H1 (cell line): ENCODE results near the gene SLC66A2. TPM values are rescaled to one million over a fixed set of nuclear protein-coding genes. Genes with fewer than 3 reads are reported as not detected.

Source experiments
- CTCF ChIA-PET: fragments of 300-600 bp; sonication (Branson Sonifier 250); formaldehyde crosslinking; loops from one replicate; lab custom pipeline; 2021; ENCODE audit not compliant: partially characterized antibody; lab: Charles Lee
- POLR2A ChIA-PET: fragments of 300-600 bp; sonication (Branson Sonifier 250); formaldehyde crosslinking; loops from one replicate; lab custom pipeline; 2021; ENCODE audit warnings: inconsistent platforms; ENCODE audit not compliant: partially characterized antibody; lab: Charles Lee
- DNase-seq, 2 experiments: peaks; one replicate each; pipeline versions ENCODE4 v3.0.0 to v3.0.0-alpha.2; 2010 to 2022; ENCODE audit warnings: low spot score in 2 of 2, low read depth in 1 of 2, mixed read lengths in 1 of 2
- FAIRE-seq: peaks from 2 replicates; lab custom pipeline; 2011; peaks lifted over from hg19 to GRCh38; lab: Jason Lieb, UNC
- H2AFZ ChIP-seq: 2 replicates; pipeline ENCODE4 v1.8.1; 2012; ENCODE audit warnings: low read length, inconsistent platforms
- H2AK5ac ChIP-seq: 2 replicates; pipeline ENCODE4 v1.6.1; 2013; ENCODE audit warnings: low read depth, low read length
- H2BK120ac ChIP-seq: replicated peaks from 2 replicates; pipeline ENCODE3; 2013; ENCODE audit warnings: low read depth, low read length, inconsistent platforms
- H2BK12ac ChIP-seq: 2 replicates; pipeline ENCODE4 v1.6.1; 2013; ENCODE audit warnings: low read depth, low read length
- H2BK15ac ChIP-seq: 2 replicates; pipeline ENCODE4 v1.6.1; 2013; ENCODE audit warnings: low read length
- H2BK20ac ChIP-seq: 2 replicates; pipeline ENCODE4 v1.6.1; 2013; ENCODE audit warnings: low read length
- H2BK5ac ChIP-seq: 2 replicates; pipeline ENCODE4 v1.6.1; 2013; ENCODE audit warnings: low read depth, low read length
- H3K14ac ChIP-seq: 2 replicates; pipeline ENCODE4 v1.6.1; 2013; ENCODE audit warnings: inconsistent platforms; ENCODE audit not compliant: insufficient read length
- H3K18ac ChIP-seq: 2 replicates; pipeline ENCODE4 v1.6.1; 2013; ENCODE audit warnings: low read length; ENCODE audit errors: extremely low read depth
- H3K23ac ChIP-seq: 2 replicates; pipeline ENCODE4 v1.6.1; 2013; ENCODE audit warnings: inconsistent platforms; ENCODE audit not compliant: insufficient read length
- H3K23me2 ChIP-seq: 2 replicates; pipeline ENCODE4 v1.6.1; 2013; ENCODE audit warnings: low read depth, low read length
- H3K27ac ChIP-seq: 2 replicates; pipeline ENCODE4 v1.6.1; 2011; ENCODE audit warnings: low read depth, low read length, inconsistent platforms
- H3K27me3 ChIP-seq, 4 experiments: replicated peaks in 1 of 4; 1 replicate in 1 of 4; 2 replicates in 3 of 4; pipeline versions ENCODE4 v1.6.1 to v1.8.1; 2011 to 2013; ENCODE audit warnings: low read length in 3 of 4, mild to moderate bottlenecking in 3 of 4, inconsistent platforms in 2 of 4, mixed read lengths in 2 of 4, moderate library complexity in 1 of 4; ENCODE audit not compliant: control insufficient read depth in 3 of 4, insufficient read depth in 3 of 4; ENCODE audit errors: extremely low read depth in 1 of 4
- H3K36me3 ChIP-seq, 4 experiments: 2 replicates each; pipeline versions ENCODE4 v1.6.1 to v1.8.1; 2011 to 2013; ENCODE audit warnings: mild to moderate bottlenecking in 4 of 4, low read length in 3 of 4, moderate library complexity in 2 of 4, control low read depth in 1 of 4, inconsistent platforms in 1 of 4; ENCODE audit not compliant: insufficient read depth in 4 of 4, control insufficient read depth in 2 of 4
- H3K4ac ChIP-seq: replicated peaks from 2 replicates; pipeline ENCODE3; 2013; ENCODE audit warnings: low read length, low read depth, mixed read lengths, inconsistent platforms; ENCODE audit not compliant: insufficient read length
- H3K4me1 ChIP-seq, 4 experiments: replicated peaks in 1 of 4; 1 replicate in 1 of 4; 2 replicates in 3 of 4; pipeline versions ENCODE4 v1.6.1 to v1.8.1; 2011 to 2013; ENCODE audit warnings: low read length in 3 of 4, inconsistent platforms in 2 of 4, mixed read lengths in 1 of 4; ENCODE audit not compliant: insufficient read depth in 4 of 4, control insufficient read depth in 3 of 4
- H3K4me2 ChIP-seq, 2 experiments: 2 replicates each; pipeline versions ENCODE4 v1.6.1 to v1.8.1; 2011 to 2013; ENCODE audit warnings: low read depth in 2 of 2, low read length in 2 of 2, control low read depth in 1 of 2, inconsistent platforms in 1 of 2, mild to moderate bottlenecking in 1 of 2; ENCODE audit not compliant: insufficient read depth in 1 of 2
- H3K4me3 ChIP-seq, 4 experiments: fragments of 200-600, 300-600 bp in 1 of 4; sonication (generic), shearing (Covaris generic), sonication (Bioruptor Twin) in 1 of 4; 2 replicates each; pipeline versions ENCODE4 v1.5.1 to v1.8.1; 2011 to 2016; ENCODE audit warnings: low read length in 4 of 4, low read depth in 3 of 4, control low read depth in 2 of 4, inconsistent platforms in 2 of 4, mild to moderate bottlenecking in 2 of 4, mixed read lengths in 1 of 4, moderate library complexity in 1 of 4; ENCODE audit not compliant: insufficient read depth in 2 of 4; ENCODE audit errors: extremely low read depth in 1 of 4
- H3K56ac ChIP-seq: replicated peaks from 2 replicates; pipeline ENCODE3; 2013; ENCODE audit warnings: low read depth, mild to moderate bottlenecking, mixed read lengths, low read length, inconsistent platforms; ENCODE audit not compliant: insufficient read length
- H3K79me1 ChIP-seq: 2 replicates; pipeline ENCODE4 v1.6.1; 2013; ENCODE audit warnings: low read depth, low read length, control low read depth
- H3K79me2 ChIP-seq, 2 experiments: 2 replicates each; pipeline versions ENCODE4 v1.6.1 to v1.8.1; 2012 to 2013; ENCODE audit warnings: low read length in 2 of 2, mild to moderate bottlenecking in 2 of 2, inconsistent platforms in 1 of 2; ENCODE audit not compliant: insufficient read depth in 2 of 2, control insufficient read depth in 1 of 2
- H3K9ac ChIP-seq, 4 experiments: replicated peaks in 1 of 4; 1 replicate in 1 of 4; 2 replicates in 3 of 4; pipeline versions ENCODE4 v1.6.1 to v1.8.1; 2011 to 2013; ENCODE audit warnings: low read depth in 3 of 4, low read length in 3 of 4, control low read depth in 2 of 4, mild to moderate bottlenecking in 2 of 4, moderate library complexity in 2 of 4, inconsistent platforms in 1 of 4; ENCODE audit errors: extremely low read depth in 1 of 4
- H3K9me3 ChIP-seq, 2 experiments: 2 replicates each; pipeline versions ENCODE4 v1.6.1 to v1.8.1; 2012 to 2013; ENCODE audit warnings: mild to moderate bottlenecking in 2 of 2, moderate library complexity in 2 of 2, control low read depth in 1 of 2, inconsistent platforms in 1 of 2, low read depth in 1 of 2, low read length in 1 of 2, mixed read lengths in 1 of 2; ENCODE audit not compliant: insufficient read depth in 2 of 2
- H4K20me1 ChIP-seq, 2 experiments: replicated peaks in 1 of 2; 2 replicates each; pipeline versions ENCODE3 to v1.8.1; 2011 to 2013; ENCODE audit warnings: inconsistent platforms in 2 of 2, low read length in 2 of 2, mild to moderate bottlenecking in 1 of 2; ENCODE audit not compliant: insufficient read depth in 2 of 2, control insufficient read depth in 1 of 2
- H4K5ac ChIP-seq: 2 replicates; pipeline ENCODE4 v1.6.1; 2013; ENCODE audit warnings: low read length, low read depth, mixed read lengths, inconsistent platforms; ENCODE audit not compliant: insufficient read length
- H4K8ac ChIP-seq: 2 replicates; pipeline ENCODE4 v1.8.0; 2013; ENCODE audit warnings: mild to moderate bottlenecking, moderate library complexity, low read length, inconsistent platforms; ENCODE audit not compliant: insufficient read depth; ENCODE audit errors: extremely low read depth
- H4K91ac ChIP-seq: replicated peaks from 2 replicates; pipeline ENCODE3; 2013; ENCODE audit warnings: low read length, mixed read lengths, inconsistent platforms; ENCODE audit not compliant: insufficient read length
- CEBPB ChIP-seq: IDR thresholded peaks from 2 replicates; pipeline ENCODE4 v1.6.1; 2012; ENCODE audit warnings: low read depth, low read length
- GABPA ChIP-seq: IDR thresholded peaks from 2 replicates; pipeline ENCODE4 v1.6.1; 2011; ENCODE audit warnings: mild to moderate bottlenecking, low read length, moderate library complexity, borderline replicate concordance; ENCODE audit not compliant: insufficient read depth
- NRF1 ChIP-seq: IDR thresholded peaks from 2 replicates; pipeline ENCODE4 v1.6.1; 2011; ENCODE audit warnings: mild to moderate bottlenecking, low read depth, low read length, improper control_type of control experiment
- POLR2AphosphoS5 ChIP-seq: IDR thresholded peaks from 2 replicates; pipeline ENCODE4 v1.6.1; 2011; ENCODE audit warnings: low read depth, low read length
- SIN3A ChIP-seq, 2 experiments: IDR thresholded peaks in 1 of 2; conservative IDR thresholded peaks in 1 of 2; 2 replicates each; pipeline ENCODE4 v1.6.1; 2011 to 2012; ENCODE audit warnings: low read length in 2 of 2, improper control_type of control experiment in 1 of 2, low read depth in 1 of 2, mild to moderate bottlenecking in 1 of 2
- WGBS, 2 experiments: shearing (Covaris generic) in 1 of 2; methylation state at CpG; one replicate each; pipeline versions ENCODE4 v1.1.6 to v1.1.7; 2013 to 2015; ENCODE audit warnings: low lambda C conversion rate in 2 of 2, mixed read lengths in 2 of 2, inconsistent platforms in 1 of 2, low coverage in 1 of 2, missing lambda C conversion rate in 1 of 2; ENCODE audit not compliant: insufficient replicate concordance in 2 of 2, insufficient coverage in 1 of 2, insufficient read length in 1 of 2; ENCODE audit errors: extremely low coverage in 1 of 2, missing lambda C conversion rate in 1 of 2; 5-methylcytosine and 5-hydroxymethylcytosine counted together
- polyA plus RNA-seq, 7 experiments: library from polyadenylated mRNA; depleted of rRNA in 3 of 7; stranded (reverse) in 5 of 7; unstranded in 2 of 7; fragments of >200 nt in 5 of 7; fragments of 200-250 nt in 2 of 7; gene quantifications; 1 replicate in 5 of 7; 2 replicates in 1 of 7; 4 replicates in 1 of 7; pipeline versions ENCODE4 v1.2.1 to v1.2.3, GENCODE V29; 2011 to 2013; ENCODE audit warnings: missing spikeins in 2 of 7, mixed read lengths in 2 of 7
- total RNA-seq: library from RNA; stranded (reverse); fragmentation: NEBNext Ultra II Directional; extraction: Animal tissue kit (Norgen Biotek cat#: 25700); gene quantifications from 2 replicates; pipeline ENCODE4 v1.2.1, GENCODE V29; 2021
- TF ChIP-seq, protein P1 (sequence below): IDR thresholded peaks from 2 replicates; pipeline ENCODE4 v1.6.1; 2012; ENCODE audit warnings: inconsistent platforms

SLC66A2 gene
- total and polyA plus RNA-seq, 2 of the 8 experiments (the other 6 are each of a cell fraction or from before 2014, with no cell fraction given) = 15.0 to 18.9 TPM

- H3K23me2 ChIP-seq = 0 out of 2 replicates have a peak, but pooled peaks cover 3% of the 10 kb centered on the region
- H3K9ac ChIP-seq = no peak overlapping the region
- H4K20me1 ChIP-seq = peaks cover 2 to 3% of the 10 kb centered on the region in 2 experiments
- no peak overlapping the region for H4K8ac ChIP-seq
- peak in 1 of 2 experiments; percentile 32 for DNase-seq
- no peak overlapping the region for H3K4me2 ChIP-seq
- ChIA-PET POLR2A (interaction anchor here (1.7 kb wide), 1 partner anchor 60 kb away, joined by 3 read pairs; no protein-coding TSS in a partner anchor), CTCF (interaction anchor here (1.1 to 2.1 kb wide), 2 partner anchors 11 to 58 kb away, joined by 3 to 6 read pairs; no protein-coding TSS in a partner anchor)
- no peak overlapping the region for H3K56ac ChIP-seq
- H4K5ac ChIP-seq = no peak overlapping the region
- H3K23ac ChIP-seq = no peak overlapping the region
- no peaks in the 10 kb centered on the region for H3K36me3 ChIP-seq
- 86% methylated on average over 17 of the region's 17 CpGs; no CpG with 5 or more reads in 1 of the 2 experiments for WGBS, 2 experiments
- H2AK5ac ChIP-seq = no peak overlapping the region
- no peak for FAIRE-seq
- H2BK20ac ChIP-seq = 0 out of 2 replicates have a peak overlapping the region, but pooled peaks have one; percentile 32
- no peaks in the 10 kb centered on the region for H3K79me1 ChIP-seq
- no peak overlapping the region for H2AFZ ChIP-seq
- no peak overlapping the region for H2BK120ac ChIP-seq
- no peak overlapping the region for H3K14ac ChIP-seq
- no peak overlapping the region for H3K4ac ChIP-seq
- H4K91ac ChIP-seq = no peak overlapping the region
- no peaks in the 10 kb centered on the region for H3K27me3 ChIP-seq
- peaks cover 0 to 5% (median 3%) of the 10 kb centered on the region in 4 experiments; a peak in 3 of 7 replicates for H3K4me1 ChIP-seq
- H2BK15ac ChIP-seq = no peak overlapping the region
- peak overlapping the region; percentile 50; the same call in 1 of the 2 replicates for H2BK12ac ChIP-seq
- H3K79me2 ChIP-seq = no peaks in the 10 kb centered on the region
- H3K18ac ChIP-seq = no peak overlapping the region
- no peak overlapping the region for H2BK5ac ChIP-seq
- H3K9me3 ChIP-seq = no peaks in the 10 kb centered on the region
- H3K27ac ChIP-seq = no peak overlapping the region
- H3K4me3 ChIP-seq = no peak overlapping the region
- TF ChIP-seq SIN3A (conservative IDR thresholded peaks at IDR 0.05 in 1 of 2, IDR thresholded peaks at IDR 0.05 in 1 of 2; ENCODE audit: low read depth in 1 of 2, low read length in 2 of 2) (no peak), POLR2AphosphoS5 (no peak), NRF1 (no peak), CEBPB (no peak), GABPA (no peak)
- TF ChIP-seq, protein P1, sequence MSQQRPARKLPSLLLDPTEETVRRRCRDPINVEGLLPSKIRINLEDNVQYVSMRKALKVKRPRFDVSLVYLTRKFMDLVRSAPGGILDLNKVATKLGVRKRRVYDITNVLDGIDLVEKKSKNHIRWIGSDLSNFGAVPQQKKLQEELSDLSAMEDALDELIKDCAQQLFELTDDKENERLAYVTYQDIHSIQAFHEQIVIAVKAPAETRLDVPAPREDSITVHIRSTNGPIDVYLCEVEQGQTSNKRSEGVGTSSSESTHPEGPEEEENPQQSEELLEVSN = no peak
Observed at GRCh38 chr18:79855147-79855933, 96.1 kb downstream of the SLC66A2 start.
